ENCODE measurements around the gene GATM.
A peak's percentile ranks its signal among the peaks of the same experiment; 100 is the strongest.

The GATM gene, protein sequence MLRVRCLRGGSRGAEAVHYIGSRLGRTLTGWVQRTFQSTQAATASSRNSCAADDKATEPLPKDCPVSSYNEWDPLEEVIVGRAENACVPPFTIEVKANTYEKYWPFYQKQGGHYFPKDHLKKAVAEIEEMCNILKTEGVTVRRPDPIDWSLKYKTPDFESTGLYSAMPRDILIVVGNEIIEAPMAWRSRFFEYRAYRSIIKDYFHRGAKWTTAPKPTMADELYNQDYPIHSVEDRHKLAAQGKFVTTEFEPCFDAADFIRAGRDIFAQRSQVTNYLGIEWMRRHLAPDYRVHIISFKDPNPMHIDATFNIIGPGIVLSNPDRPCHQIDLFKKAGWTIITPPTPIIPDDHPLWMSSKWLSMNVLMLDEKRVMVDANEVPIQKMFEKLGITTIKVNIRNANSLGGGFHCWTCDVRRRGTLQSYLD

DNA sequence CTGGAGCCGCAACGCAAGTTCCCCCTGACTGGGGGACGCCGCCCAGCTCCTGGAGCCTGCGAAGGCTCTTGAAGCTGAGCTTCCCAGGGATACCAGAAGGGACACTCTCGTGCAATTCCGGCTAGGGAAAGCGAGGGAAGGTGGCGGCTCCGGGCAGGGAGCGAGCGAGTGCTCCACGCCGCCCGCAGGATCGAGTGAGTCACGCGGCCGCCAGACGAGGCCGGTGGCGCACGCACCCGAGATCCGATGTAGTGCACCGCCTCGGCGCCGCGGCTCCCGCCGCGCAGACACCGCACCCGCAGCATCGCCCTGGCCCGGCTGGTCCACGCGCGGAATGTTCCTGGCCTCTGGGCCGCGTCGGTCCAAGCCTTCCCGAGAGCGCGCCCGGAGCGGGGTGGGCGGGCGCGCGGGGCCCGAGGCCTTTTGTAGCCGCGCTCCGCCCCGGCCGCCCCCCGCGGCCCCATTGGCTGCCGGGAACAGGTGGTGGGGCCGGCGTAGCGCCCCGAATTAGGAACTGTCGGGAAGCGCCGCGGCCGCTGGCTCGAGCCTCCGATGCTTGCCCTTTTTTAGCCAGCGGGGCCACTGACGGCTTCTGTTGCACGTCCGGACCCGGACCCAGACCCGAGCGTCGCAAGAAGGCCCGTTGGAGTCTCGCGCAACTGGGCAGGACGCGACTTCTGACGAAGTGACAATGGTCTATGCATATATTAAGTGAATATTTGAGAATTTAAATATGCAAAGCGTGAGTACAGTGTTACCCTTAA, at the start of gene GATM:
TSS of gene GATM (minus strand) at position 396 of the 764 bp plus-strand sequence. CDS start at position 305, 91 bp downstream.
- peak; percentile 72 for DNase-seq

DNA sequence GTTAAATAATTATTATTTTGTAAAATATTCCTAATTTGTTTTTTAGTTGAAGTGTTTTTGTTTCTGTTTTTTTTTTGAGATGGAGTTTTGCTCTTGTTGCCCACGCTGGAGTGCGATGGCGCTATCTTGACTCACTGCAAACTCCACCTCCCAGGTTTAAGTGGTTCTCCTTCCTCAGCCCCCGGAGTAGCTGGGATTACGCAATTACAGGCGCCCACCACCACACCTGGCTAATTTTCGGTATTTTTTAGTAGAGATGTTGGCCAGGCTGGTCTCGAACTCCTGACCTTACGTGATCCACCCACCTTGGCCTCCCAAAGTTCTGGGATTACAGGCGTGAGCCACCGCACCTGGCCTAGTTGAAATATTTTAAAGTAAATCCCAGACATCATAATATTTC, 48.7 kb upstream of the GATM start:
- DNase-seq, result no peak

DNA sequence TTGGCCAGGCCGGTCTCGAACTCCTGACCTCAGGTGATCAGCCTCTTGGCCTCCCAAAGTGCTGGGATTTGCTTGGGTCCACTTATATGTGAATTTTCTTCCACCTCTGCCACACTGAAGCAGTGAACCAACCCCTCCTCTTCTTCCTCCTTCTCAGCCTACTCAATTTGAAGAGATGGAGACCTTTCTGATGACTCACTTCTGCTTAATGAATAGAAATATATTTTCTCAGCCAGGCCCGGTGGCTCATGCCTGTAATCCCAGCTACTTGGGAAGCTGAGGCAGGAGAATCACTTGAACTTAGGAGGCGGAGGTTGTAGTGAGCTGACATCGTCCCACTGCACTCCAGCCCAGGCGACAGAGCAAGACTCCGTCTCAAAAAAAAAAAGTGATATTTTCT, 46.8 kb upstream of the GATM start:
- DNase-seq, result no peak

DNA sequence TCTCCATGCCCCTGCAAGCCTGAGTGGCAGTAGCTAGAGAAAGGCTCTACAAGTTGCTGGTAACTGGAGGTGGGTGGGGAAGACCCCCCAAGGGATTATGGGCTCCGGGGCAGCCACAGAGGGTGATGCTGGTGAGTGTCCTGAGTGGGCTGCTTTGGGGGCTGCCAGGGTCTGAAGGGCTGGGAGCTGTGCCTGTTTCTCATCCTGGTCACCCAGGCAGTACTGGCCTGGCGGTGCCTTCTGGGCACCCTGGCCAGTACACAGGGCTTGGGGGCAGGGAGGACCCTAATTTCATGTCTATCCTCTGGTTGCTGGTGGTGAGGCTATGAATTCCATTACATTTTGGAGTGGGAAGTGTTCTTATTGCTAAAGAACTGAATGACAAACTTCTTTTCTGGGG, 46.1 kb upstream of the GATM start:
- DNase-seq, result no peak

DNA sequence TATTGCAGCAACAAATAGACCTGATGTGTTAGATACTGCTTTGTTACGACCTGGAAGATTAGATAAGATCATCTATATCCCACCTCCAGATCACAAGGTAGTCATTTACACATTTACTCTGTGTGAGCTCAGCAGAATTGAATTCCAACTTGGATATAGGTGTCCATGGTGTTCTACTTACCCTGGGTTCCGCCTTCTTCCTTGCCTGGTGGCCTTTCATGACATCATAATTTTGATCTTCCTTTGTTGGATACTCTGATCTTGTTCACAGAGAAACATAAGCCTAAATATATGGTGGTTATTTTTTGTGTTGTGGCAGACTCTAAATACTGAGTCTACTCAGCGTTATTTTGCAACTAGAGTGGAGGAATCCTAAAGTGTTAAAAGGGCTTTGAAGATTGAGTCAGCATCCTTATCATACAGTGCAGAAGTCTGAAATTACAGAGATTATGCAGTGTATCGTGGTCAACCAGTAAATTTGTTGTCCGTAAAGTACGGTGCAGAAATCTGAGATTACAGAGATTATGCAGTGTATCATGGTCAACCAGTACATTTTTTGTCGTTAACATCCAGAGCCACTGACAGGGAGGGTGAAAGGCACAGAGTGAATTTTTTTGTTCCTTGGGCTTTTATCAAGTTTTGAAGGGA, 39.1 kb upstream of the GATM start:
- DNase-seq, result no peak

DNA sequence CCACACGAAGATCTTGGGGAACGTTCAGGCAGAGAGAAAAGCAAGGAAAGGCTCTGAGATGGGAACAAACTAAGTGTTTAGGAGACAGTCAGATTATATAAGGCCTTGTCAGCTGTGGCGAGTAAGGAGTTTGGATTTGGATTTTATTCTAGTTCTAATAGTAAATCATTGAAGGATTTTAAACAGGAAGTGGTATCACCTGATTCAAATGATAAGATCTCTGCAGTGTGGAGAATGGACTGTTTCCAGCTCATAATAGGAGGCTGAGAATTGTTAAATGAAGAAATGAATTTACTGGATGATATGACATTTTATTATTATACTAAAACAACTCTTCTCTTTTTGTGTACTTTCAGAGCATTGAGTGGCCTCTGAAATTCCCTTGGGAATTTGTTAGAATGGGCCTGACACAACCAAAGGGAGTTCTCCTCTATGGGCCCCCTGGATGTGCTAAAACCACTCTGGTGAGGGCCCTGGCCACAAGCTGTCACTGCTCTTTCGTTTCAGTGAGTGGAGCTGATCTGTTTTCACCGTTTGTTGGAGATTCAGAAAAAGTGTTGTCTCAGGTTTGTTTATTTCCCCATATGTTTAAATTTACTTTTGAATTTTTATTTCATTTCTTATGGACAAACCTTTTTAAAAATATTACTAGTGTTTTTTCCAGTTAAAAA, 36.0 kb upstream of the GATM start:
- no peak for DNase-seq

DNA sequence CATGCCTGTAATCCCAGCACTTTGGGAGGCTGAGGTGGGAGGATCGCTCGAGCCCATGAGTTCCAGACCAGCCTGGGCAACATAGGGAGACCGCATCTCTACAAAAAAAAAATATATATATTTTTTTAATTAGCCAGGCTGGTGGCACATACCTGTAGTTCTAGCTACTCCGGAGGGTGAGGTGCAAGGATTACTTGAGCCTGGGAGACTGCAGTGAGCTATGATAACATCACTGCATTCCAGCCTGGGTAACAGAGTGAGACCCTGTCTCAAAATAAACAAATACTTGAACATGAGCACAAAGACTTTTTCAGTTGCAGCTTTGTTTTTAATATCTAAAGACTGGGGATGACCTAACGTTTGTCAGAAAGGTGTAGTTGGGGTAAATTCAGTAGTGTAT, 31.3 kb upstream of the GATM start:
- DNase-seq, result no peak

DNA sequence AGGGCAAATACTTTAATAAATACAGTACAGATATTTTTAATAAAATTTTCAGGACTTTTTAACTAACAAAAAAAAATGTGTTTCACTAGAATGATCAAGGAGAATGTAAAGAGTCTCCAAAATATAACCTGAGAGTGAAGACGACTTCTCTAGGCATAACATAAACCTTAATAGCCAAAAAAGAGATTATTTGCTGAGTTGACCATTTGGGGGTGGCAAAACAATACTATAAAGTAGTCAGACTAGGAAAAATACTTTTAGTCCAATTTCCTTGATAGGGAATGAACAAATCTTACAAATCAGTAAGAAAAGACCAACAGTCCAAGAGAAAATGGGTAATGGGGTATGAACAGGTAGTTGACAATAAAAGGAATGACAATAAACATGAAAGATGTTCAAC, 29.4 kb upstream of the GATM start:
- DNase-seq, result no peak

DNA sequence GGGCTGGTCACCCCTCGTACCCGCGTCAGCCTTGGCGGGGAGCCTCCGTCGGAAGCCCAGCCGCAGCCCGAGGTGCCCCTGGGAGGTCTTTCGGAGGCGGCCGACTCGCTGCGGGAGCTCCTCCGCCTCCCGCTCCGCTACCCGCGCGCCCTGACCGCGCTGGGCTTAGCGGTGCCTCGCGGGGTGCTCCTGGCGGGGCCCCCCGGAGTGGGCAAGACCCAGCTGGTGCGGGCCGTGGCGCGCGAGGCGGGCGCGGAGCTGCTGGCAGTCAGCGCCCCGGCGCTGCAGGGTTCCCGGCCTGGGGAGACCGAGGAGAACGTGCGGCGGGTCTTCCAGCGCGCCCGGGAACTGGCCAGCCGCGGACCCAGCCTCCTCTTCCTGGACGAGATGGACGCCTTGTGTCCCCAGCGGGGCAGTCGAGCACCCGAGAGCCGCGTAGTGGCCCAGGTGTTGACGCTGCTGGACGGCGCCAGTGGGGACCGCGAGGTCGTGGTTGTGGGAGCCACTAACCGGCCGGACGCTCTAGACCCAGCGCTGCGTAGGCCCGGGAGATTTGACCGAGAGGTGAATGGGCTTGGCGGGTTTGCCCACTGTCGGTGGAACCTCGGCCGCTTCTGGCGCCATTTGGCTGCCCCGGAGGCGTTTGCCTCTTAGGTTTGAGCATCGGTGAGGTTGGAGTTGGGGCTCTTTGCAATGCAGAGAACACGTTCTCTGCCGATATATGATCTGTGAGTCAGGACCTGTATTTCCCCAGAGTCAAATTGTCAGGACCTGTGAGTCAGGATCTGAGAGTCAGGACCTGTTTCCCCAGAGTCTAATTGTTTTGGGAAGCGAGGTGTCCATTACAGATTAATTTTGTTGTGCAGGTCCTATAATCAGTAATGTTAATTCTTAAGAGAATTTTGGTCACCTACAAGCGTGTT, 24.9 kb upstream of the GATM start:
- peak; percentile 46 for DNase-seq

DNA sequence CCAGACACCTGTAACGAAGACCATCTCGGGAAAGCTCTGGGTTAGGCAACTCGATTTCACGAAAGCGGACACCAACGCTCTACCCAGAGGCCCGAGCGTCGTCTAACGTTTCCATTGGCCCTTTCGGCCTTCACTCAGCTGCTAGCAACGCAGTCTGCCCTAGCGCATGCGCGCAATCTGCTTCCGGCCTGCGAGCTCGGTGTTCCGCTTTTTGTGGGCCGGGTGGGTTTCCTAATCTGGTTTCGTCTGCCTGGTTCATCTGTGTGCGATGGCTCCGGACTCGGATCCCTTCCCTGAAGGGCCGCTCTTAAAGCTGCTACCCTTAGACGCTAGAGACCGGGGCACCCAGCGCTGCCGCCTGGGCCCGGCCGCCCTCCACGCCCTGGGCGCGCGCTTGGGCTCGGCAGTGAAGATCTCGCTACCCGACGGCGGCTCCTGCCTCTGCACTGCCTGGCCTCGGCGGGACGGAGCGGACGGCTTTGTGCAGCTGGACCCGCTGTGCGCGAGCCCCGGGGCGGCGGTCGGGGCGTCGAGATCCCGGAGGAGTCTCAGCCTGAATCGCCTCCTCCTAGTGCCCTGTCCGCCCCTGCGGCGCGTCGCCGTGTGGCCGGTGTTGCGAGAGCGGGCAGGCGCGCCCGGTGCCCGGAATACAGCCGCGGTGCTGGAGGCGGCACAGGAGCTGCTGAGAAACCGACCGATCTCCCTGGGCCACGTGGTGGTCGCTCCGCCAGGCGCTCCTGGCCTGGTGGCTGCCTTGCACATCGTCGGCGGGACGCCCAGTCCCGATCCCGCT, 24.0 kb upstream of the GATM start:
- peak; percentile 96 for DNase-seq

DNA sequence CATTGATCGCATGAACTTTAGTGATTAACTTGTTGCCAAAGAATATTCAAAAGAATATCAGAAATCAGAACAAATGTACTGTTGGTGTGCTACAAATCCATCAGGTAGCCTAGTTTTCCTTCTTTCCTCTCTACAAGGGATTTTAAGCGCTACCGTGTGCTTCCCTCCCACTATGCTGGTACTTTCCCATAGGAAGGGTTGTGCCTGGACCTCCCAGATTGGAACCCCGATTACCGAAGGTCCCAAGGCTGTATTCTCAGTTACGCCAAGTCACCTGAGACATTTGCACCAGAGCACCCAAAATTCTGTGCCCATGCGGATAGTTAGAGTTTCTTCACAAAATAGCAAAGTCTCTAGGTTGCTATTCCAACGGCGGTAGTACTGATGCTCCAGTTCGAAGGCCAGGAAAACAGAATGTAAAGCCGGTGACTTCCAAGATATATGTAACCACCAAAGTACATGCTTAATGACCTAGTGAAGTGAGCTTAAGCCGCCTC, 23.4 kb upstream of the GATM start:
- no peak for DNase-seq

DNA sequence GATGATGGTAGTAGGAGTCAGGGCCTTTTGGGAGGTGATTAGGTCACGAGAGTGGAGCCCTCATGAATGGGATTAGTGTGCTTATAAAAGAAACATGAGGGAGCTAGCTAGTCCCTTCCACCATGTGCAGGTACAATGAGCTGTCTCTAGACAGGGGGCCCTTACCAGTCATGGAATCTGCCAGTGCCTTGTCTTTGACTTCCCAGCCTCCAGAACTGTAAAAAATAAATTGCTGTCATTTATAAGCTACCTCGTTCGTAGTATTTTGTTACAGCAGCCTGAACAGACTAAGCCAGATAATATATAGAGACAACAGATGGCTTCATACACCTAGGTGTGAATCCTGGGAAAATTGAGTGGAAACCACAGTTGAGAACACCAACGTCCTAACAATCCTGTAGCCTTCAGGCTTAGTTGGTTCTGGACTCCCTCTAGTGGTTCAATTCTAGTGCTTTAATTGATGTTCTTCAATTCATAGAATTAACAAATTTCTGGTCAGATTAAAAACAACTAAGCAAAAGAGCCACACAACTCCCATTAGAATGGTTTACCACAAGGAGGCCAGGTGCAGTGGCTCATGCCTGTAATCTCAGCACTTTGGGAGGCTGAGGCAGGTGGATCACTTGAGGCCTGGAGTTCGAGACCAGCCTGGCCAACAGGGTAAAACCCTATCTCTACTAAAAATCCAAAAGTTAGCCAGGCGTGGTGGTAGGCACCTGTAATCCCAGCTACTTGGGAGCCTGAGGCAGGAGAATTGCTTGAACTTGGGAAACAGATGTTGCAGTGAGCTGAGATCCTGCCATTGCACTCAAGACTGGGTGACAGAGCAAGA, 21.3 kb upstream of the GATM start:
- no peak for DNase-seq

DNA sequence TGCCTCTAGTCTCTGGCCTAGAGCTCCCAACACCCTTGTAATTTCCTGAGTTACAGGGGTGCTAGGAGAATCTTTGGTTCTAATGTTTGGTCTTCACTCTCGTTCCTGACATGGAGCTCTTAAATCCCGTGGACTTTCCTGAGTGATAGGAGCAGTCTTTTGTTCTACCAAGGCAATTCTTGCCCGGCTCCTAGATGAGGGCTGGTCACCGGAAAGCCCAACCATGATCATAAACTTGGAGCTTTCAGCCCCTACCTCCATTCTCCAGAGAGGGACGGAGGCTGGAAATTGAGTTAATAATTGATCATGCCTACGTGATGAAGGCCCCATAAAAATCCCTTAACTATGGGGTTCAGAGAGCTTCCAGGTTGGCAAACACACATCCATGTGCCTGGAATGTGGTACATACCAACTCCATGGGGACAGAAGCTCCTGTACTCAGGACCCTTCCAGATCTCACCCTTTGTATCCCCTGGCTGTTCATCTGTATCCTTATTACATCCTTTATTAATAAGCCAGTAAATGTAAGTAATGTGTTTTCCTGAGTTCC, 18.8 kb upstream of the GATM start:
- no peak for DNase-seq

DNA sequence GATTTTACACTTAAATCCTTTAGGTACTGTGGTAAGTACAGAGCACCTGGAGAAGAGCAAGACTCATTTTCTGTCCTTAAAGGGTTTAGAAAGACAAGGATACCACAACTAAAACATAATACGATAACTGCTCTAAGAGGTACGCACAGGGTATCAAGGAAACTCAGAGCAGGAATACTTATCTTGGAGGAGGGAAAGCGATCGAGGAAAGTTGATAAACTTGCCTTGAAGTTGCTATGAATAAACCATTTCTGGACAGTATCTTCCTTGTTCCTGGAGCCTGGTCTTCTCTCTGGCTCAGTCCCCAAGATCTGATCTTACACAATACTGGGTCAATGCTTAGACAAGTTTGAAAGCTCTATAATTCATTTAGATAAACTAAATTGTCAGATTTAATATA, 17.6 kb upstream of the GATM start:
- DNase-seq, result no peak

DNA sequence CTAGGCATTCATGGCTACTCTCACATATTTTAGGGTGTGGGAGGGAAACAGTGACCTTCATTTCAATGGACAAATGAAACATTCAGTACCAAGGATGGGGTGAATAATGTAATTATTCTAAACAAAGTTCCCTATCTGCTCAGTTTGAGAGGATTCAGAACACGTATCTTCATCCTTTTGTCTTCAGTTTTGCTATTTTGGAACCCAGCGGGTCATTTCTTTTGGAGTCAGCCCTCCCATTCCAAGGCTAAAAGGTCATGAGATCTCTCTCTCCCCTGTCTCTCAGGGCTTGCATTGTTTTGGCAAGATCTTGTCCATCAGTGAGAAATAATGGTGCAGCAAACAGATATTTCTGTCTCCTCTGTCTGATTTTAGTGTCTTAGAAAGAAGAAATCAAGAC, 16.3 kb upstream of the GATM start:
- DNase-seq, result no peak

DNA sequence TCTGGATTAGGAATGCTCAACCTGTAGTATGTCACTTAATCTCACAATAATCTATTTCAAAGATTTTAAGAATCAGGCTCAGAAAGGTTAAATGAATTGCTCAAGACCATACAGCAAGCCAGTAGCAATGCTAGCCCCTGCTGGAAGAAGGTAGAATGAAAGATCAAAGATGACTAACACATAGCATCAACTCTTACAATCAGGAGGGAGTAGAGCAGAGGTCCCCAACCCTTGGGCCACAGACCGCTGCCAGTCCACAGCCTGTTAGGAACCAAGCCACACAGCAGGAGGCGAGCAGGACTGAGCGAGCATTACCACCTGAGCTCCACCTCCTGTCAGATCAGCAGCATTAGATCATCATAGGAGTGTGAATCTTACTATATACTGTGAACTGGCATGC, 15.5 kb upstream of the GATM start:
- no peak for DNase-seq

DNA sequence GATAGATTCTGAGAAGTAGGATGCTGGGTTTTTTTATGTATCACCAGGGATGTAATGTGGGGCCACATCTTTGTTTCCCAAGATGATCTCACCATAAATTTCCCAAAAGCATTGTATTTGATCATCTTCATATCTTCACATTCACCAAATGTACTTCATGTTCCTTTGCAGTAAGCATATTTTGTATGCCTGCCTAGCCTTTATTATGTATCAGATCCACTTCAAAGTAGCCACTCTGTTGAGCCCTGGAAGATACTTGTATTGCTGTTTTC, 14.2 kb upstream of the GATM start:
- DNase-seq, result no peak

DNA sequence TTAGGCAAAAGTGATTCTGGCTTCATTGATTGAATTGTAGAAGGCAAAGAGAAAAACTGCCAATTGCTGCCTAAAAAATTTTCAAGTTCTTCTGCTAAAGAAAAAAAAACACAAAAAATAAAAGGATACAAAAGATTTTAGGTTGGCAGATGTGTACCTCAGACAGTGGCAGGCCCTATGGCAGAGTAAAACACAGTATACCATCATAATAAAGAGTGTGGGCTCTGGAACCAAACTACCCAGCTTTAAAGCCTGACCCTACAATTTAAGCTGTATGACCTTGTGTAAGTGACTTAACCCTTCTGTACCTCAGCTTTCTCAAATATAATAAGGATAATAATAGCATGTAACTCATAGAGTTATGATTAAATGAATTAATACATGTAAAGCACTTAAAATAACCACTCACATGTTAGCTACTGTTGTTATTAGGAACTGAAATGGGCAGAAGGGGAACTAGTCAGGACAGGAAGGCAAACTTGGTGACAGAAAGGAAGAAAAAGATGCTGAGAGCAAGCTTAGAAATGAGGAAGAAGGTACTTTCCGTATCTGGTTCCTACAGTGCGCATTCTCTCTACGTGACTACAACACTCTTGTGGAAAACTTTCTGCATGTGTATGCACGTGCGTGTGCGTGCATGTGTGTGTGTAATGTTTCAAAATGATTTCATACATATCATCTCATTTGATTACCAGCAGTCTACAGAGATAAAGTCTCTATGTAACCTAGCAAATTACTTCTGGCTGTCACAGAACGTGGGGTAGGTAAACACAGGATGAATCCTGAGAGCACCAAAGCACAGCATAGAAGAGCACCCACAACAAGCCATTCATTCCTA, 13.6 kb upstream of the GATM start:
- DNase-seq, result no peak

DNA sequence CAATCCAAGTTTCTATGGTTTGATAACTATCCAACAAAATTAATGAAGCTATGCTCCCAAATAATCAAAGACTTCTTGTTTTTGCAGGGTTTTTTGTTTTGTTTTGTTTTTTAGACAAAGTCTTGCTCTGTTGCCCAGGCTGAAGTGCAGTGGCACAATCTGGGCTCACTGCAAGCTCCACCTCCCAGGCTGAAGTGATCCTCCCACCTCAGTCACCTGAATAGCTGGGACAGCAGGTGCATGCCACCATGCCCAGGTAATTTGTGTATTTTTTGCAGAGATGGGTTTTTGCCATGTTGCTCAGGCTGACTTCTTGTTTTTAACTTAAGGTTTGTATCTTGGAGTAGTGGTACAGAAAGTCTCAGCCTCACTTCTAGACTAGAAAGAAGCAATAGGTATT, 11.0 kb upstream of the GATM start:
- no peak for DNase-seq
